ENCODE measurements around the gene OR2AJ1. TPM values are rescaled to one million over a fixed set of nuclear protein-coding genes. Genes with fewer than 3 reads are reported as not detected.

Gene OR2AJ1
- total and polyA plus RNA-seq, 2 experiments from 2014 or later, result not detected

DNA sequence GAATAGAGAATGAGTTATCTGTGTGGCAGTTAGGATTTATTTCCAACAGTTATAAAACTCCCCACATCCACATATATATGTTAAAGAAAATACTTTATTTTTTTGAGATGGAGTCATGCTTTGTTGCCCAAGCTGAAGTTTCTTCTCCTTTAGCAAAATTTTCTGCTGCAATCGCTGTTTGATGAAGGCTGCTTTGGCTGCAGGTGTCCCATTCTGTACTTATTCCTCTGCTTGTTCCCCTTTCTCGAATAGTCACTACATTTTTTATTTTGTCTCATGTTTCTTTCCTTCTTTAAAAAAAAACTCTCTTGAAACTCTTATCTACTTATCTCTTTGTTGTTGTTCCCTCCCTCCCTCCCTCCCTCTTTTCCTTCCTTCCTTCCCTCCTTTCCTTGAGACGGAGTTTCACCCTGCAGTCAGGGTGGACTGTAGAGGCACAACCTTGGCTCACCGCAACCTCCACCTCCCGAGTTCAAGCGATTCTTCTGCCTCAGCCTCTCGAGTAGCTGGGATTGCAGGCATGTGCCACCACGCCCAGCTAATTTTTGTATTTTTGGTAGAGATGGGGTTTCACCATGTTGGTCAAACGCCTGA lies 18.7 kb upstream of the OR2AJ1 start:
- no peaks in the 10 kb centered on the region for H4K20me1 ChIP-seq (ENCODE audit: insufficient read depth, poor library complexity, severe bottlenecking)
- no peak overlapping the region for H3K4me3 ChIP-seq
- H3K9me2 ChIP-seq (replicated peaks; ENCODE audit: insufficient read depth), result no peaks in the 10 kb centered on the region
- DNase-seq (ENCODE audit: low spot score), result no peak
- no peak overlapping the region for H2AFZ ChIP-seq
- TF ChIP-seq CTCF (IDR thresholded peaks at IDR 0.05; ENCODE audit: poor library complexity) (no peak), EZH2phosphoT487 (IDR thresholded peaks at IDR 0.05; ENCODE audit: low read depth, severe bottlenecking, unreplicated experiment) (no peak), EZH2 (IDR thresholded peaks at IDR 0.05; ENCODE audit: borderline replicate concordance) (no peak)
- H3K79me2 ChIP-seq, result no peaks in the 10 kb centered on the region
- H3K9me3 ChIP-seq (ENCODE audit: low read depth), result peaks cover 4% of the 10 kb centered on the region
- no peak overlapping the region for H3K27ac ChIP-seq
- H3K4me1 ChIP-seq (ENCODE audit: insufficient read depth), result no peaks in the 10 kb centered on the region
- 73% methylated on average over 9 of the region's 9 CpGs for WGBS (ENCODE audit: low lambda C conversion rate, missing lambda C conversion rate)
- H3K27me3 ChIP-seq, result no peaks in the 10 kb centered on the region
- no peak overlapping the region for H3K4me2 ChIP-seq
- no peaks in the 10 kb centered on the region for H3K36me3 ChIP-seq (replicated peaks; ENCODE audit: insufficient read depth, low read depth)

DNA sequence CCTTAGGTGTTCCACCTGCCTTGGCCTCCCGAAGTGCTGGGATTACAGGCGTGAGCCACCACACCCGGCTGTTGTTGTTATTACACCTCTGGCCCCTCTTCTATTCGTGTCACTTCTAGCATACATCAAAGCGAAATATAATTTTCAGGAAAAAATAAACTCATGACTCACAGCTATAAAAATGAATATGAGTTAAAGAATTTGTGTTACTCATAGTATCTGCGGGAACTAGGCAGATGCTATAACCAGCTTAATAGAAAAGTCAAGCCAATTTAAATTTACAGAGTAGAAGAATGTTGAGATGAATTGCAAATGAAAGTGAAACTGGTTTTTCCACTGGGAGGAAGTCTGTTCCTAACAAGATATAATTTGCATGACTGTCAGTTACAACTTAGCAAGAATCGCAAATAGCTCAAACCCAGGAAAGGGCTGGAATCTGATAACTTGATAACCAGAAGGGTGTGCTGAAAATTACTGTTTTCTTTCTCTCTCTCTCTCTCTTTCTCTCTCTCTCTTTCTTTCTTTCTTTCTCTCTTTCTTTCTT lies 18.1 kb upstream of the OR2AJ1 start:
- Histone ChIP-seq H4K20me1 (ENCODE audit: insufficient read depth, poor library complexity, severe bottlenecking) (no peaks in the 10 kb centered on the region), H3K4me1 (ENCODE audit: insufficient read depth) (no peaks in the 10 kb centered on the region), H3K79me2 (no peaks in the 10 kb centered on the region), H3K36me3 (replicated peaks; ENCODE audit: insufficient read depth, low read depth) (no peaks in the 10 kb centered on the region), H3K27ac (no peak overlapping the region), H3K9me2 (replicated peaks; ENCODE audit: insufficient read depth) (no peaks in the 10 kb centered on the region), H3K9me3 (ENCODE audit: low read depth) (peaks cover 4% of the 10 kb centered on the region), H3K4me3 (no peak overlapping the region), H3K27me3 (no peaks in the 10 kb centered on the region), H2AFZ (no peak overlapping the region), H3K4me2 (no peak overlapping the region)
- no peak for DNase-seq (ENCODE audit: low spot score)
- TF ChIP-seq EZH2 (IDR thresholded peaks at IDR 0.05; ENCODE audit: borderline replicate concordance) (no peak), CTCF (IDR thresholded peaks at IDR 0.05; ENCODE audit: poor library complexity) (no peak), EZH2phosphoT487 (IDR thresholded peaks at IDR 0.05; ENCODE audit: low read depth, severe bottlenecking, unreplicated experiment) (no peak)
- 68% methylated on average over 7 of the region's 7 CpGs for WGBS (ENCODE audit: low lambda C conversion rate, missing lambda C conversion rate)

DNA sequence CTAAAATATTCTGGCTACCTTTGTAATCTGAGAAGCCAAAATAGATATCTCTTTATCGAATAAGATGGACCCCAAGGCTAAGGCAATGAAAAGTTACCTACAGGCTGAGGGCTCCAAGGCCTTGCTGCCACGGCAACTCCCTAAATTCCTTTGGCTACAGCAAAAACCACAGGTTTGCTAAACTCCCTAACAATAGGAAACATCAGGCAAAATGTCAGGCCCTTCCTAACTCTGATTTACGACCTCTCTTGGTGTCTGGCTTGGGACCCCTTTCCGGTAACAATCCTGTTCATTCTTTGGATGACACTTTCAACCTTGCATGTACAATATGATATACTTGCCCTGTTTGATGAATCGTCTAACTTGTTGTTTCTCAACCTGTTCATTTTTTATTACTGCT lies 15.9 kb upstream of the OR2AJ1 start:
- no peak overlapping the region for H3K4me2 ChIP-seq

More for the DNA sequence above, 15.9 kb upstream of the OR2AJ1 start:
- peaks cover 4% of the 10 kb centered on the region for H3K9me3 ChIP-seq (ENCODE audit: low read depth)
- no peak overlapping the region for H2AFZ ChIP-seq
- DNase-seq (ENCODE audit: low spot score), result no peak
- H4K20me1 ChIP-seq (ENCODE audit: insufficient read depth, poor library complexity, severe bottlenecking), result no peaks in the 10 kb centered on the region
- no peaks in the 10 kb centered on the region for H3K4me1 ChIP-seq (ENCODE audit: insufficient read depth)
- WGBS (ENCODE audit: low lambda C conversion rate, missing lambda C conversion rate), result 65% methylated on average over 5 of the region's 5 CpGs
- H3K79me2 ChIP-seq, result no peaks in the 10 kb centered on the region
- no peak overlapping the region for H3K27ac ChIP-seq
- no peaks in the 10 kb centered on the region for H3K27me3 ChIP-seq
- H3K36me3 ChIP-seq (replicated peaks; ENCODE audit: insufficient read depth, low read depth), result no peaks in the 10 kb centered on the region
- H3K4me3 ChIP-seq, result no peak overlapping the region
- TF ChIP-seq EZH2 (IDR thresholded peaks at IDR 0.05; ENCODE audit: borderline replicate concordance) (no peak), CTCF (IDR thresholded peaks at IDR 0.05; ENCODE audit: poor library complexity) (no peak), EZH2phosphoT487 (IDR thresholded peaks at IDR 0.05; ENCODE audit: low read depth, severe bottlenecking, unreplicated experiment) (no peak)
- H3K9me2 ChIP-seq (replicated peaks; ENCODE audit: insufficient read depth), result no peaks in the 10 kb centered on the region
